Nasal cavity respiratory epithelium epithelial cell of viscerocranial mucosa (primary cell): ENCODE results near the gene IFI30. TPM values are rescaled to one million over a fixed set of nuclear protein-coding genes. Genes with fewer than 3 reads are reported as not detected.

ENCODE experiments used
- total RNA-seq: library from RNA; depleted of rRNA; stranded (reverse); fragments of >200 nt; gene quantifications from 2 replicates; pipeline ENCODE4 v1.2.3, GENCODE V29; 2014

The IFI30 gene
- total RNA-seq = 28.7 and 36.9 TPM in 2 replicates

GRCh38 chr19:18173572-18174288 is at the start of gene IFI30:
TSS of gene IFI30 (plus strand) at chr19:18173813. CDS start at chr19:18173842, 29 bp downstream.

DNA sequence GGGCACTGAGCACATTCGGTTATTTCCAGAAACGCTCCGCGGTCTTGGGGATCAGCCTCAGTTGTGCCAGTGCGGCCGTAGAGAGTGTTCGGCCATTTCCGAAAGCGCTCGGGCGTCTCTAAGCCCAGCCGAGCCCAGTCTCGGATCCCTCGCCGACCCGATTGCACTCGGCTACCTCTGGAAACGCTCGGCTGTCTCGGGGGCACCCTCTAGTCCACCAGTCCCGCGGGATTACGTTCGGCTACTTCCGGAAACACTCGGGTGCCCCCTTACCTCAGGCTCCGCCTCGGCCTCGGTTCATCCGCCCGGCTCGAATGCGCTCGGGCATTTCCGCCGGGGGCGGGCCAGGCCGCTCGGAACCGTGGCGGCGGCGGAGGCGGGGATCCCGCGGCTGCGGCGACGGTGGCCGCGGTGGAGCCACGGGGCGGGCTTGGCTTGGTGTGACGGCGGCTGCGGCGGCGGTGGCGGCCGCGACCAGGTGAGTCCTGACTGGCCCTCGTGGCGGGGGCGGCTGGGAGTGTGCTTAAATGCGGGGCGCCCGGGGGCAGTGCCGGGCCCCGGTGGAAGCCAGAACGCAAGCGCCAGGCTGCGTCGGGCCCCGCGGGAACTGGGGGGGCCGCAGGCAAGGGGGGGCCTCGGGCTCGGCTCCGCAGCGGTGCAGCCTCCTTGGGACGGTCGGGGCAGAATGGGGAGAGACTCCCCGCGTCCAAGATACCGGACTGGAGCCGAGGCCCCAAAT is 20.6 kb upstream of the IFI30 start, which contains the start of gene PIK3R2:
TSS of gene PIK3R2 (plus strand) at position 347 of the 739 bp plus-strand sequence. CDS start 2,717 bp downstream, outside the sequence.

DNA sequence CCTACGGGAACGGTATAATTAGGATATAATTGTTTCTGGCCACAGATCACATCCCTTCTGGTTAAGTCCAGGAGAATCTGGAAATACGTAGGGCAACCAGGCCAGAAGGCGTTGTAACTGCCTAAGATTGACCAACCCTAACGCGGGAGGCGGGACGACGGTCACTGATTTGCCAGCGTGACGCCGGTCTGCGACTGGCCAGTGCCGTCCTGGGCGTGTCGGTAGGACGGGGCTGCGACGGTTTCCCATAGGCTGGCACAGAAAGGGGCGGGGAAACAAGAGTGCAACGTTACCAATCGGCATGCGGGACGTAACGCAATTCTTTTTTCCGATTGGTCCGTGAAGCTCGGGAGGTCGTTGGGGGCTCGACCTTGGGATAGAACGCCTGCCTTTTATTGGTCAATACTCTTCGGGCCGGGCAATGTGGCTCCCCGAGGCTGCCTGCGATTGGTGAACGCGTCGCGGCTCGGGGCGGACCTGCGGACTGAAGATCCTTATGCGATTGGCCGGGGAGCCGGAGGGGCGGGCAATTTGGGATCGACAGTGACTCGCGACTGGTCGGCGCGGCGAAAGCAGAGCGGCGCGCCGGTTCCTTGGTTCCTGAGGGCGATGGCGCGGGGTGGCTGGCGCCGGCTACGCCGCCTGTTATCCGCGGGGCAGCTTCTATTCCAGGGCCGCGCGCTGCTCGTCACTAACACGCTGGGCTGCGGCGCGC is 19.2 kb downstream of the IFI30 start, which contains the start of gene MPV17L2:
TSS of gene MPV17L2 (plus strand) at position 546 of the 715 bp plus-strand sequence. CDS start at position 610, 64 bp downstream.

DNA sequence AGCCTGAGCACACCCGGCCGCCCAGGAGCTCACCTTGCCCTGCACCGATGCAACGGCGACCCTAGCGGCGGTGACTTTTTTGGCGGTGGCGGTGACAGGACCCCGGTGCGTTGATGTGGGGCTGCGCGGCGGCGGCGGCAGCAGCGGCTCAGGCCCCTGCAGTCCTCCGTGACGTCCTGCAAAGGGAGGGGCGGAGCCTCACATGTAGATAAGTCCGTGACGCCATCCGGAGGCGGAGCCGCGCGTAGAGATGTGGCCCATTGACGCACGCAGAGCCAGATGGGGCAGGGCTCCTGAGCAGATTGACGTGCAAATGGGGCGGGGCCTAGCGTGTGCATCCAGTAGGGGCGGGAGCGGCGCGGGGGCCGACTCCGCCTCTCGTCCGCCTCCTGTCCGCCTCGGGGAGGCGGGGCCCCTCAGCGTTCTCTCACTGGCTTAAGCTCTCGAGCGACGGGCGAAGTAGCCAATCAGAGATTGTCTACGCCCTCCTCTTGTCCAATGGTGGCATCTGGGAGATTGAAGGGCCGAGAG is 30.3 kb downstream of the IFI30 start, which contains the start of gene RAB3A:
TSS of gene RAB3A (minus strand) at position 180 of the 531 bp plus-strand sequence. CDS start 1,302 bp downstream, outside the sequence.

DNA sequence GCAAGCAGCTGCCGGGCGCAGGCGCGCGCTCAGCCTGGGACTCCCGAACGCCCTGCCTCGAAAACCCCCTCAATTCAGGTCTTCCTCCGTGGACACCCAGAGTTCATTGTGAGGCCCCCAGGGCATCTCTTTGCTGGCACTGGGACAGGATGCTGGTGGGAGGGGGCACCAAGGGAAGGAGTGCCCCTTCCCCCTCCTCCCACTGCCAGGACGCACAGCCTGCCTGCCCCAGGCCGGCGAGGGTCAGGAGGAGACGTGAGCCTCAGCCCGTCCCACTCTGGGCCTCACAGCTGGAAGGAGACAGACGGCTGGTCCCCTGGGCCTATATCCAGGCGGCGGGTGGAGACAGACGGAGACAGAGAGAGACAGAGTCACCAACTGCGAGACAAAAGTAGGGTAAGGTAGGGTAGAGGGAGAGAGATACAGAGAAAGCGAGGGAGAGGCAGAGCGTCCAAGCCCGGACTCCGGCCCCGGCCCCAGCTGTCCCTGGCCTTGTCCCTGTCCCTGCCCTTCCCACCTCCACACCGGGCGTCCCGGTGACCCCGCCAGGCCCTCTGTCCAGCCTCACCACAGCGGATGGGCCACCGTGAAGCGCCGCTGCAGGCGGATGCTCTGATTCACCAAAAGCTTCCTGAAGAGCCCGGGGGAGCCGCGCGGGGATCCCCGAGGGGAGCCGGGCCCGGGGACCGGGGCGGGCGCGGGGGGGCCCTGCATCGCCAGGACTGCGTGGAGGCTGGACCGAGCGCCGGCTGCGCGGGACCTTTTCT is 52.3 kb downstream of the IFI30 start, which contains the start of gene PDE4C:
TSS of gene PDE4C (minus strand) at position 737 of the 767 bp plus-strand sequence. CDS start at position 714, 23 bp downstream.

Other genes starting within 250 kb of the IFI30 start
- 64.6 and 91.0 TPM in 2 replicates for gene CCDC124, start 240.8 kb upstream of the IFI30 start, total RNA-seq
- under 0.01 and 0.14 TPM in 2 replicates for gene KCNN1, start 206.7 kb upstream of the IFI30 start, total RNA-seq
- 6.2 and 8.4 TPM in 2 replicates for gene ARRDC2, start 165.6 kb upstream of the IFI30 start, total RNA-seq
- gene IL12RB1, start 86.9 kb upstream of the IFI30 start, total RNA-seq = under 0.01 TPM in 1 of 2 replicates, not detected in the other
- 1.7 and 5.1 TPM in 2 replicates for gene MAST3, start 76.0 kb upstream of the IFI30 start, total RNA-seq
- gene PIK3R2, start 20.6 kb upstream of the IFI30 start, total RNA-seq = 8.2 and 46.5 TPM in 2 replicates
- gene MPV17L2, start 19.4 kb downstream of the IFI30 start, total RNA-seq = 8.8 and 21.9 TPM in 2 replicates
- gene RAB3A, start 30.2 kb downstream of the IFI30 start, total RNA-seq = under 0.01 and 1.4 TPM in 2 replicates
- under 0.01 and 0.14 TPM in 2 replicates for gene PDE4C, start 52.6 kb downstream of the IFI30 start, total RNA-seq
- gene IQCN, start 100.6 kb downstream of the IFI30 start, total RNA-seq = 0.36 TPM in 1 of 2 replicates, not detected in the other
- 129 and 153 TPM in 2 replicates for gene JUND, start 107.8 kb downstream of the IFI30 start, total RNA-seq
- gene LSM4, start 149.3 kb downstream of the IFI30 start, total RNA-seq = 114 and 182 TPM in 2 replicates
- 15.3 and 17.4 TPM in 2 replicates for gene PGPEP1, start 166.8 kb downstream of the IFI30 start, total RNA-seq
- gene GDF15, start 212.3 kb downstream of the IFI30 start, total RNA-seq = 172 and 183 TPM in 2 replicates
- 0.07 TPM in 1 of 2 replicates, not detected in the other for gene LRRC25, start 223.8 kb downstream of the IFI30 start, total RNA-seq
- 13.7 and 17.4 TPM in 2 replicates for gene SSBP4, start 245.6 kb downstream of the IFI30 start, total RNA-seq